AG04449 (cell line): ENCODE measurements around the gene SKP1.

ENCODE experiments used
- CTCF ChIA-PET: fragments of 350-600 bp; formaldehyde crosslinking; extraction: SDS; loops from one replicate; lab custom pipeline; 2021; ENCODE audit warnings: antibody characterized with exemption; lab: Yijun Ruan, JAX
- POLR2A ChIA-PET: fragments of 400-600, 350-600 bp; formaldehyde crosslinking; extraction: SDS; loops from one replicate; lab custom pipeline; 2020; ENCODE audit warnings: antibody characterized with exemption, inconsistent platforms; lab: Yijun Ruan, JAX
- DNase-seq: peaks from one replicate; pipeline ENCODE4 v3.0.0-alpha.2; 2010; ENCODE audit warnings: low read depth, low spot score
- H3K4me3 ChIP-seq: 2 replicates; pipeline ENCODE4 v1.5.1; 2011; ENCODE audit warnings: low read depth, mild to moderate bottlenecking, control low read depth, low read length
- TF ChIP-seq, protein P1 (sequence below): IDR thresholded peaks from one replicate; pipeline ENCODE4 v1.5.1; 2011; ENCODE audit warnings: mild to moderate bottlenecking, moderate library complexity, low read length, control low read depth, inconsistent platforms; ENCODE audit not compliant: insufficient read depth; ENCODE audit errors: missing control alignments

The SKP1 gene

GRCh38 chr5:134113902-134114875 is 62.6 kb downstream of the SKP1 start, which contains the start of gene TCF7:
TCF7 (plus strand) TSS chr5:134114681; CDS start chr5:134114907, 226 bp downstream.
- CTCF ChIA-PET = interaction anchor here (1.0 to 6.5 kb wide), 4 partner anchors 14 to 75 kb away, joined by 4 to 89 read pairs (median 27); no protein-coding TSS in a partner anchor
- POLR2A ChIA-PET = interaction anchor here (0.6 kb wide), 1 partner anchor 10 kb away, joined by 4 read pairs; no protein-coding TSS in a partner anchor
- no peak for DNase-seq
- peak within 1 kb of the TSS; percentile 62 for H3K4me3 ChIP-seq
- TF ChIP-seq, protein P1, sequence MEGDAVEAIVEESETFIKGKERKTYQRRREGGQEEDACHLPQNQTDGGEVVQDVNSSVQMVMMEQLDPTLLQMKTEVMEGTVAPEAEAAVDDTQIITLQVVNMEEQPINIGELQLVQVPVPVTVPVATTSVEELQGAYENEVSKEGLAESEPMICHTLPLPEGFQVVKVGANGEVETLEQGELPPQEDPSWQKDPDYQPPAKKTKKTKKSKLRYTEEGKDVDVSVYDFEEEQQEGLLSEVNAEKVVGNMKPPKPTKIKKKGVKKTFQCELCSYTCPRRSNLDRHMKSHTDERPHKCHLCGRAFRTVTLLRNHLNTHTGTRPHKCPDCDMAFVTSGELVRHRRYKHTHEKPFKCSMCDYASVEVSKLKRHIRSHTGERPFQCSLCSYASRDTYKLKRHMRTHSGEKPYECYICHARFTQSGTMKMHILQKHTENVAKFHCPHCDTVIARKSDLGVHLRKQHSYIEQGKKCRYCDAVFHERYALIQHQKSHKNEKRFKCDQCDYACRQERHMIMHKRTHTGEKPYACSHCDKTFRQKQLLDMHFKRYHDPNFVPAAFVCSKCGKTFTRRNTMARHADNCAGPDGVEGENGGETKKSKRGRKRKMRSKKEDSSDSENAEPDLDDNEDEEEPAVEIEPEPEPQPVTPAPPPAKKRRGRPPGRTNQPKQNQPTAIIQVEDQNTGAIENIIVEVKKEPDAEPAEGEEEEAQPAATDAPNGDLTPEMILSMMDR = no peak

GRCh38 chr5:134113363-134113889 is 63.3 kb downstream of the SKP1 start:
- H3K4me3 ChIP-seq = no peak overlapping the region
- POLR2A ChIA-PET = interaction anchor here (1.9 kb wide), 1 partner anchor 11 kb away, joined by 5 read pairs; no protein-coding TSS in a partner anchor
- CTCF ChIA-PET = interaction anchor here (1.2 to 6.5 kb wide), 5 partner anchors 11 to 74 kb away, joined by 3 to 89 read pairs (median 22); no protein-coding TSS in a partner anchor
- TF ChIP-seq, protein P1 = no peak
- no peak for DNase-seq

GRCh38 chr5:134112726-134113362 is 63.9 kb downstream of the SKP1 start:
- CTCF ChIA-PET = interaction anchor here (1.0 to 6.5 kb wide), 5 partner anchors 11 to 73 kb away, joined by 3 to 89 read pairs (median 22); no protein-coding TSS in a partner anchor

GRCh38 chr5:134111741-134112647 is 64.8 kb downstream of the SKP1 start:
- ChIA-PET POLR2A (interaction anchor here (1.9 kb wide), 1 partner anchor 13 kb away, joined by 5 read pairs; no protein-coding TSS in a partner anchor), CTCF (interaction anchor here (1.0 to 6.5 kb wide), 8 partner anchors 11 to 72 kb away, joined by 3 to 89 read pairs (median 6); no protein-coding TSS in a partner anchor)
- DNase-seq = no peak

More at GRCh38 chr5:134112726-134113362, 63.9 kb downstream of the SKP1 start:
- TF ChIP-seq, protein P1 = no peak
- no peak for DNase-seq
- H3K4me3 ChIP-seq = no peak overlapping the region
- POLR2A ChIA-PET = interaction anchor here (1.9 kb wide), 1 partner anchor 12 kb away, joined by 5 read pairs; no protein-coding TSS in a partner anchor

DNA sequence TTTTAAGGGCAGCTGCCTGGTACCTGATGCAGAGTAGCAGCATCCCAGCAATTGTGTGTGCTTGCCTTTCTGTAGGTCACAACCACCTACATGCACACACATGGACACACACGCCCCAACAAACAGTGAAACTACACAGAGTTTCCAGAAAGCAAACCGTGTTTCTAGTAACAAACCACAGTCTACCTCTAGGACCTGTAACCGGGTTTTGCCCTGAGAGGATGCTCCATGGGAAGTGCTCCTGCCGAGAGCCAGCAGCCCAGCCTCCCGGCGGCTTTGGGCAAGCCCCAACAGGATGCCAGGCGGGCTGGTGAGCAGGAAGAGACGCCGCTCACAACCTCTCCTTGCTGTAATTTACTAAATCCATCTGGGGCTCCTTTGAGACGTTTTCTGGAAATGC is 66.4 kb downstream of the SKP1 start:
- TF ChIP-seq, protein P1 = no peak
- ChIA-PET POLR2A (no interaction called here), CTCF (interaction anchor here (1.1 to 6.5 kb wide), 9 partner anchors 10 to 70 kb away, joined by 3 to 89 read pairs (median 4); no protein-coding TSS in a partner anchor)
- DNase-seq = no peak
- no peak overlapping the region for H3K4me3 ChIP-seq

More at GRCh38 chr5:134111741-134112647, 64.8 kb downstream of the SKP1 start:
- TF ChIP-seq, protein P1 = no peak
- no peak overlapping the region for H3K4me3 ChIP-seq
